Measurements from ENCODE around the gene CHST1.

Gene CHST1

GRCh38 chr11:45617871-45618601 is 47.4 kb downstream of the CHST1 start:
- no peak overlapping the region for H3K4me3 ChIP-seq (ENCODE audit: low read depth, low read length)
- in situ Hi-C loops (cut with HindIII; ENCODE audit: low sequenced_read_pairs), result no loop called here
- no peak for DNase-seq (ENCODE audit: low read depth, low spot score)
- TF ChIP-seq CTCF (IDR thresholded peaks at IDR 0.05; ENCODE audit: low read depth, low read length), result no peak

DNA sequence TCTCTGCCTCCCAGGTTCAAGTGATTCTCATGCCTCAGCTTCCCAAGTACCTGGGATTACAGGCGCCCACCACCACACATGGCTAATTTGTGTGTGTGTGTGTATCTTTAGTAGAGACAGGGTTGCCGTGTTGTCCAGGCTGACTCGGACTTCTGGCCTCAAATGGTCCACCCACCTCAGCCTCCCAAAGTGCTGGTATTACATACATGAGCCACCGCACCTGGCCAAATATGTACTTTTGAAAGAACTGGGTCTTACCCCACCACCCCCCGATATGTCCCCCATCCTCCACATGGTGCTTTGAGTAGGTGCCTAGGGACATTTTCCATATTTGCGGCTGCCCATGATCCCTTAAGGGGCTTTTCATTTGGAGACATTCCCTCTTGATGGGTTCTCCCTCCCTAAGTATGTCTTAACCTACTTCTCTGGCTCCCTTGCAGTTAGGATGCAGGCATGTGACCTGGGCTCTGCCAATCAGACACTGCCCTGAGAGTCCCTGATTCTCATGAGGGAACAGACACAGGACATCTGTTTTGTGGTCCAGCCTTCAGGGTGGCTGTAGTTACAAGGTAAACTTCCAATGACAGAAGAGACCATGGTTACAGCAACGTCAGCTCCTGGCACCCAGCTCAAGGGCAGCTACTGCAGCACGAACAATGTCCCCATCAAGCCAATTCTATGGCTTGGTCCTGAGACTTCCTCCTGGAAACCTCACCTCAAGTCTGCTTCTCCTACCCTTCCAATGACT is 48.4 kb downstream of the CHST1 start:
- TF ChIP-seq CTCF (IDR thresholded peaks at IDR 0.05; ENCODE audit: low read depth, low read length), result no peak
- no peak overlapping the region for H3K4me3 ChIP-seq (ENCODE audit: low read depth, low read length)
- DNase-seq (ENCODE audit: low read depth, low spot score), result no peak
- in situ Hi-C loops (cut with HindIII; ENCODE audit: low sequenced_read_pairs), result no loop called here

GRCh38 chr11:45615182-45615792 is 50.1 kb downstream of the CHST1 start:
- no peak overlapping the region for H3K4me3 ChIP-seq (ENCODE audit: low read depth, low read length)
- in situ Hi-C loops (cut with HindIII; ENCODE audit: low sequenced_read_pairs), result no loop called here
- no peak for DNase-seq (ENCODE audit: low read depth, low spot score)
- no peak for TF ChIP-seq CTCF (IDR thresholded peaks at IDR 0.05; ENCODE audit: low read depth, low read length)

- TF ChIP-seq CTCF (IDR thresholded peaks at IDR 0.05; ENCODE audit: low read depth, low read length), result no peak
- in situ Hi-C loops (cut with HindIII; ENCODE audit: low sequenced_read_pairs), result no loop called here
- no peak for DNase-seq (ENCODE audit: low read depth, low spot score)
Measured at GRCh38 chr11:45614196-45614828, 51.1 kb downstream of the CHST1 start.

DNA sequence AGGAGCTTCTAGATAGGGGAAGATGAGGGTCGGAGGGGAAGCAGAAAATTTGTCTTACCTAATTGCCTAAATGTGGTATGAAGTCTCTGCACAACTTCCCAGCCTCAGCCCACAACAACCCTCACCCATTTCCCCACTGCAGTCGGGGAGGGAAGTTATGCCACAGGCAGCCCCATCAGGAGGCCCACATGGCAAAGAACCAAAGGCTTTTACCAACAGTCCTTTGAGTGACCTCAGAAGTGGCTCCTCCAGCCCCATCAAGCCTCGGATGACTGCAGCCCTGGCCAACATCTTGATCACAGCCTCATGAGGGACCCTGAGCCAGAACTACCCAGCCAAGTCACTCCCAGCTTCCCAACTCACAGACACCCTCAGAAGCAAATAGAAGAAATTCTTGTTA is 54.8 kb downstream of the CHST1 start:
- DNase-seq (ENCODE audit: low read depth, low spot score), result no peak
- no peak overlapping the region for H3K4me3 ChIP-seq (ENCODE audit: low read depth, low read length)
- no peak for TF ChIP-seq CTCF (IDR thresholded peaks at IDR 0.05; ENCODE audit: low read depth, low read length)
- in situ Hi-C loops (cut with HindIII; ENCODE audit: low sequenced_read_pairs), result no loop called here

More at GRCh38 chr11:45614196-45614828, 51.1 kb downstream of the CHST1 start:
- no peak overlapping the region for H3K4me3 ChIP-seq (ENCODE audit: low read depth, low read length)

DNA sequence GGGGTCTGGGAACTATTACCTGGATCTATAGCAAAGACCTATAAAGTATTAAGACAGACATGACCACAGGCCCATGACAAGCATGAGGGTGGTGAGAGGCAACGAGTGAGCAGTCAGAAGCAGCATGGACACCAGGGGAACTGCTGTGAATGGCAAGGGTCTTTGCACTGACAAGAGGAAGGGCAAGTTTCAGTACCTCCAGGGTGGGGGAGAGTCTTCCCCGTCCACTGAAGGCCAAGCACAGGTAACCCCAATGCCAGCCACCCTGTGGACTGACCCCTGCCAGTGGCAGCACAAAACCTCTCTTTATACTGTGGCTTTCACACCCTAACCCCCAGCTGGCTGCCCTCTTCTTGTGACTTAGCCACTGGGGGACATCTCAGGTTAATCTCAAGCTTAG is 55.5 kb downstream of the CHST1 start:
- DNase-seq (ENCODE audit: low read depth, low spot score), result no peak
- in situ Hi-C loops (cut with HindIII; ENCODE audit: low sequenced_read_pairs), result no loop called here
- TF ChIP-seq CTCF (IDR thresholded peaks at IDR 0.05; ENCODE audit: low read depth, low read length), result no peak
- H3K4me3 ChIP-seq (ENCODE audit: low read depth, low read length), result no peak overlapping the region
